GM12891 (cell line): Measurements from ENCODE around the gene BLTP2. TPM values are rescaled to one million over a fixed set of nuclear protein-coding genes. Genes with fewer than 3 reads are reported as not detected.

Source experiments
- DNase-seq: peaks from one replicate; pipeline ENCODE4 v3.0.0; 2011; ENCODE audit warnings: low spot score; ENCODE audit not compliant: insufficient read length
- FAIRE-seq: peaks from 2 replicates; lab custom pipeline; 2011; peaks lifted over from hg19 to GRCh38; lab: Jason Lieb, UNC
- PAX5 ChIP-seq: IDR thresholded peaks from 2 replicates; pipeline ENCODE4 v1.6.1; 2011; ENCODE audit warnings: low read length, moderate library complexity, mild to moderate bottlenecking; ENCODE audit not compliant: insufficient read depth, severe bottlenecking
- POLR2A ChIP-seq: IDR thresholded peaks from 2 replicates; pipeline ENCODE4 v1.6.1; 2011; ENCODE audit warnings: low read depth, low read length, control low read depth
- POLR2AphosphoS5 ChIP-seq: IDR thresholded peaks from 2 replicates; pipeline ENCODE4 v1.6.1; 2011; ENCODE audit warnings: low read depth, low read length, control low read depth
- POU2F2 ChIP-seq: IDR thresholded peaks from 2 replicates; pipeline ENCODE4 v1.6.1; 2011; ENCODE audit warnings: low read depth, mild to moderate bottlenecking, control low read depth, low read length, moderate library complexity
- SPI1 ChIP-seq: IDR thresholded peaks from 2 replicates; pipeline ENCODE4 v1.6.1; 2011; ENCODE audit warnings: low read depth, low read length, control low read depth
- TAF1 ChIP-seq: IDR thresholded peaks from 2 replicates; pipeline ENCODE4 v1.6.1; 2011; ENCODE audit warnings: low read depth, low read length, control low read depth
- polyA plus RNA-seq: library from polyadenylated mRNA; unstranded; fragments of >200 nt; gene quantifications from one replicate; pipeline ENCODE4 v1.2.1, GENCODE V29; 2012; ENCODE audit warnings: low read depth, missing spikeins, inconsistent platforms; ENCODE audit not compliant: missing spikeins

Gene BLTP2
- 45.2 TPM for polyA plus RNA-seq

- DNase-seq (peak; percentile 97), FAIRE-seq (peak; percentile 100)
- TF ChIP-seq POU2F2 (no peak), PAX5 (peak; percentile 66), POLR2AphosphoS5 (no peak; the same call in 1 of the 2 replicates), POLR2A (peak; percentile 72; the same call in 1 of the 2 replicates), SPI1 (no peak), TAF1 (no peak; the same call in 1 of the 2 replicates)
These were observed at the start of gene BLTP2 for GRCh38 chr17:28644787-28645575. Gene BLTP2 (minus strand): TSS chr17:28645158. CDS start chr17:28645056, 102 bp downstream.

- DNase-seq (no peak), FAIRE-seq (no peak)
- TF ChIP-seq SPI1 (no peak), POLR2A (no peak), PAX5 (no peak), POU2F2 (no peak), TAF1 (no peak), POLR2AphosphoS5 (no peak)
These were observed 48.9 kb upstream of the BLTP2 start for GRCh38 chr17:28693869-28694268.

GRCh38 chr17:28689011-28689410 lies 44.1 kb upstream of the BLTP2 start:
- TF ChIP-seq POLR2AphosphoS5 (no peak), PAX5 (no peak), POLR2A (no peak), TAF1 (no peak), SPI1 (no peak), POU2F2 (no peak)
- FAIRE-seq (no peak), DNase-seq (no peak)

- DNase-seq (no peak), FAIRE-seq (no peak)
- TF ChIP-seq POLR2A (no peak), POU2F2 (no peak), POLR2AphosphoS5 (no peak), SPI1 (no peak), TAF1 (no peak), PAX5 (no peak)
These were observed 43.5 kb upstream of the BLTP2 start for GRCh38 chr17:28688481-28688880.

- no peak for DNase-seq
- no peak for FAIRE-seq
- TF ChIP-seq TAF1 (no peak), POLR2AphosphoS5 (no peak), POU2F2 (no peak), POLR2A (no peak), SPI1 (no peak), PAX5 (no peak)
These were observed 41.3 kb upstream of the BLTP2 start for GRCh38 chr17:28686296-28686695.

GRCh38 chr17:28685366-28685765 lies 40.4 kb upstream of the BLTP2 start:
- DNase-seq (no peak), FAIRE-seq (no peak)
- TF ChIP-seq TAF1 (no peak), POU2F2 (no peak), POLR2A (no peak), SPI1 (no peak)

GRCh38 chr17:28684963-28685362 lies 40.0 kb upstream of the BLTP2 start:
- TF ChIP-seq SPI1 (no peak), POLR2AphosphoS5 (no peak), POLR2A (no peak), TAF1 (no peak), POU2F2 (no peak), PAX5 (no peak)
- FAIRE-seq (no peak), DNase-seq (no peak)

GRCh38 chr17:28682655-28683054 lies 37.7 kb upstream of the BLTP2 start:
- FAIRE-seq (no peak), DNase-seq (no peak)
- no peak for TF ChIP-seq POLR2AphosphoS5
- TF ChIP-seq POLR2A: no peak
- TF ChIP-seq POU2F2: no peak
- no peak for TF ChIP-seq TAF1
- TF ChIP-seq PAX5: no peak
- no peak for TF ChIP-seq SPI1

GRCh38 chr17:28675980-28676379 lies 31.0 kb upstream of the BLTP2 start:
- DNase-seq: no peak
- no peak for FAIRE-seq

GRCh38 chr17:28675490-28675889 lies 30.5 kb upstream of the BLTP2 start:
- TF ChIP-seq POU2F2 (no peak), TAF1 (no peak), POLR2AphosphoS5 (no peak)
- FAIRE-seq (no peak), DNase-seq (no peak)

More at GRCh38 chr17:28675980-28676379, 31.0 kb upstream of the BLTP2 start:
- TF ChIP-seq POLR2A (no peak), SPI1 (no peak), PAX5 (no peak), POU2F2 (no peak), POLR2AphosphoS5 (no peak), TAF1 (no peak)
